SK-N-SH treated with all-trans-retinoic acid at 6 μM for 48 hours (cell line): ENCODE data around the gene ABR.

Experiments
- TCF4 ChIP-seq: fragments of 250-450 bp; sonication (Bioruptor Pico); IDR thresholded peaks from 2 replicates; pipeline ENCODE4 v1.8.0; 2021; ENCODE audit warnings: mild to moderate bottlenecking, moderate library complexity, borderline replicate concordance
- ZFP3 ChIP-seq: fragments of 250-450 bp; sonication (Bioruptor Pico); IDR thresholded peaks from 2 replicates; pipeline ENCODE4 v1.5.0; 2020; ENCODE audit warnings: mild to moderate bottlenecking, moderate library complexity
- ZNF70 ChIP-seq: fragments of 450-650 bp; formaldehyde crosslinking; IDR thresholded peaks from 2 replicates; pipeline ENCODE4 v1.5.0; 2020; ENCODE audit warnings: mild to moderate bottlenecking, moderate library complexity
- ZNF8 ChIP-seq: fragments of 450-650 bp; formaldehyde crosslinking; IDR thresholded peaks from 2 replicates; pipeline ENCODE4 v1.5.0; 2020; ENCODE audit warnings: mild to moderate bottlenecking, moderate library complexity
- TF ChIP-seq, protein P1 (sequence below): fragments of 250-450 bp; sonication (Bioruptor Pico); IDR thresholded peaks from 2 replicates; pipeline ENCODE4 v1.8.0; 2020; ENCODE audit warnings: mild to moderate bottlenecking, moderate library complexity, borderline replicate concordance
- TF ChIP-seq, protein P2 (sequence below): fragments of 250-450 bp; sonication (Bioruptor Pico); IDR thresholded peaks from 2 replicates; pipeline ENCODE4 v1.5.1; 2021; ENCODE audit warnings: mild to moderate bottlenecking, moderate library complexity

DNA sequence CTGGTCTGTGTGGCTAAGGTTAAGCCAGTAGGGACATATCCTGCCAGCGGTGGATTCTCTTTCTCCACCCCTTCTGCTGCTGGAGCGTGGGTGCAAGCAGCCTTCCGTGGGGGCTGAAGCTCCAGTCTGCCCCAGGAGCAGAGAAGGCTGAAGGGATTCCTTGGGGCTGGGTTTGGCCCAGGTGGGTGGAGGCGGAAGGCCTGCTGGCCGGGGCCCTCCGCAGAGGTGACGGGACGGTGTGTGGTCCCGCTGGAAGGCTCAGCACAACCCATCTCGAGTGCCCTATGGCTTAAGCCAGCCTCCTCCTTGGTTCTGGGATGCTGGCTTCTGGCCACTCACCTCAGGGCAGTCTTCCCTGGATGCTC lies 169.7 kb downstream of the ABR start:
- TF ChIP-seq ZFP3 (CRISPR knock-in tag) (no peak), TCF4 (CRISPR knock-in tag) (no peak), ZNF70 (CRISPR knock-in tag) (no peak), ZNF8 (no peak)
- TF ChIP-seq, protein P1, sequence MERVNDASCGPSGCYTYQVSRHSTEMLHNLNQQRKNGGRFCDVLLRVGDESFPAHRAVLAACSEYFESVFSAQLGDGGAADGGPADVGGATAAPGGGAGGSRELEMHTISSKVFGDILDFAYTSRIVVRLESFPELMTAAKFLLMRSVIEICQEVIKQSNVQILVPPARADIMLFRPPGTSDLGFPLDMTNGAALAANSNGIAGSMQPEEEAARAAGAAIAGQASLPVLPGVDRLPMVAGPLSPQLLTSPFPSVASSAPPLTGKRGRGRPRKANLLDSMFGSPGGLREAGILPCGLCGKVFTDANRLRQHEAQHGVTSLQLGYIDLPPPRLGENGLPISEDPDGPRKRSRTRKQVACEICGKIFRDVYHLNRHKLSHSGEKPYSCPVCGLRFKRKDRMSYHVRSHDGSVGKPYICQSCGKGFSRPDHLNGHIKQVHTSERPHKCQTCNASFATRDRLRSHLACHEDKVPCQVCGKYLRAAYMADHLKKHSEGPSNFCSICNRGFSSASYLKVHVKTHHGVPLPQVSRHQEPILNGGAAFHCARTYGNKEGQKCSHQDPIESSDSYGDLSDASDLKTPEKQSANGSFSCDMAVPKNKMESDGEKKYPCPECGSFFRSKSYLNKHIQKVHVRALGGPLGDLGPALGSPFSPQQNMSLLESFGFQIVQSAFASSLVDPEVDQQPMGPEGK (CRISPR knock-in tag), result no peak
- TF ChIP-seq, protein P2, sequence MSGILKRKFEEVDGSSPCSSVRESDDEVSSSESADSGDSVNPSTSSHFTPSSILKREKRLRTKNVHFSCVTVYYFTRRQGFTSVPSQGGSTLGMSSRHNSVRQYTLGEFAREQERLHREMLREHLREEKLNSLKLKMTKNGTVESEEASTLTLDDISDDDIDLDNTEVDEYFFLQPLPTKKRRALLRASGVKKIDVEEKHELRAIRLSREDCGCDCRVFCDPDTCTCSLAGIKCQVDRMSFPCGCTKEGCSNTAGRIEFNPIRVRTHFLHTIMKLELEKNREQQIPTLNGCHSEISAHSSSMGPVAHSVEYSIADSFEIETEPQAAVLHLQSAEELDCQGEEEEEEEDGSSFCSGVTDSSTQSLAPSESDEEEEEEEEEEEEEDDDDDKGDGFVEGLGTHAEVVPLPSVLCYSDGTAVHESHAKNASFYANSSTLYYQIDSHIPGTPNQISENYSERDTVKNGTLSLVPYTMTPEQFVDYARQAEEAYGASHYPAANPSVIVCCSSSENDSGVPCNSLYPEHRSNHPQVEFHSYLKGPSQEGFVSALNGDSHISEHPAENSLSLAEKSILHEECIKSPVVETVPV (CRISPR knock-in tag), result no peak
